K562 (cell line): Measurements from ENCODE around the gene NRP2. TPM values are rescaled to one million over a fixed set of nuclear protein-coding genes. Genes with fewer than 3 reads are reported as not detected.

Experiments
- ATAC-seq: fragments of 200-7000 bp; cut with Tn5 transposase; 3 replicates; pipeline ENCODE4 v1.9.1; 2020; ENCODE audit warnings: moderate library complexity
- BruUV-seq: library from RNA; stranded (reverse); fragments of 400-500 nt; replicated peaks from 2 replicates; lab custom pipeline; 2021; lab: Mats Ljungman, UMichigan
- CTCF ChIA-PET: fragments of 300-600 bp; formaldehyde crosslinking; extraction: SDS; loops from one replicate; lab custom pipeline; 2021; ENCODE audit warnings: low intra/inter-chr PET ratio; lab: Yijun Ruan, JAX
- POLR2A ChIA-PET: fragments of 300-600, 350-650 bp; sonication (Branson Sonifier 250); formaldehyde crosslinking; extraction: SDS; loops from one replicate; lab custom pipeline; 2021; ENCODE audit warnings: antibody characterized with exemption, inconsistent platforms; lab: Yijun Ruan, JAX
- DNase-seq, 4 experiments: peaks; one replicate each; pipeline versions ENCODE4 v3.0.0 to v3.0.0-alpha.2; 2011 to 2018; ENCODE audit warnings: low spot score in 3 of 4, mixed read lengths in 3 of 4; ENCODE audit errors: extremely low read depth in 1 of 4
- FAIRE-seq: peaks from 2 replicates; lab custom pipeline; 2011; peaks lifted over from hg19 to GRCh38; lab: Jason Lieb, UNC
- H2AFZ ChIP-seq: 2 replicates; pipeline ENCODE4 v1.6.0; 2011; ENCODE audit warnings: low read depth, low read length, control low read depth, inconsistent platforms
- H3K27ac ChIP-seq: fragments of 200-600 bp; 3 replicates; pipeline ENCODE4 v1.8.0; 2011; ENCODE audit warnings: low read depth, mild to moderate bottlenecking, control low read depth, inconsistent platforms, low read length, moderate library complexity, mixed read lengths; ENCODE audit errors: extremely low read depth
- H3K27me3 ChIP-seq, 2 experiments: fragments of 300-600 bp in 1 of 2; 2 replicates in 1 of 2; 3 replicates in 1 of 2; pipeline versions ENCODE4 v1.6.0 to v1.8.0; 2011; ENCODE audit warnings: inconsistent platforms in 2 of 2, low read length in 2 of 2, mild to moderate bottlenecking in 1 of 2, mixed read lengths in 1 of 2, moderate library complexity in 1 of 2; ENCODE audit not compliant: control insufficient read depth in 2 of 2, insufficient read depth in 2 of 2
- H3K36me3 ChIP-seq: fragments of 300-600 bp; 3 replicates; pipeline ENCODE4 v1.8.0; 2011; ENCODE audit warnings: mild to moderate bottlenecking, low read length, inconsistent platforms; ENCODE audit not compliant: control insufficient read depth, insufficient read depth
- H3K4me1 ChIP-seq, 2 experiments: fragments of 200-600 bp in 1 of 2; replicated peaks in 1 of 2; 2 replicates in 1 of 2; 3 replicates in 1 of 2; pipeline versions ENCODE4 v1.5.1 to v1.8.0; 2011; ENCODE audit warnings: inconsistent platforms in 2 of 2, low read length in 2 of 2, mild to moderate bottlenecking in 1 of 2, mixed read lengths in 1 of 2, moderate library complexity in 1 of 2; ENCODE audit not compliant: control insufficient read depth in 2 of 2, insufficient read depth in 2 of 2
- H3K4me2 ChIP-seq: 2 replicates; pipeline ENCODE4 v1.6.1; 2011; ENCODE audit warnings: low read length, control low read depth, inconsistent platforms, mixed read lengths; ENCODE audit not compliant: insufficient read depth
- H3K4me3 ChIP-seq: fragments of 200-600 bp; sonication (generic), shearing (Covaris generic); 2 replicates; pipeline ENCODE4 v1.5.1; 2016; ENCODE audit warnings: control low read depth, inconsistent platforms
- H3K79me2 ChIP-seq: fragments of 200-600 bp; 3 replicates; pipeline ENCODE4 v1.8.0; 2011; ENCODE audit warnings: low read length, inconsistent platforms; ENCODE audit not compliant: control insufficient read depth, insufficient read depth
- H3K9ac ChIP-seq, 2 experiments: 2 replicates each; pipeline versions ENCODE4 v1.6.0 to v1.6.1; 2011; ENCODE audit warnings: low read depth in 2 of 2, low read length in 2 of 2, control low read depth in 1 of 2, inconsistent platforms in 1 of 2, mild to moderate bottlenecking in 1 of 2, mixed read lengths in 1 of 2; ENCODE audit not compliant: insufficient read depth in 1 of 2
- H3K9me1 ChIP-seq: one replicate; pipeline ENCODE4 v1.6.0; 2011; ENCODE audit warnings: inconsistent platforms, mild to moderate bottlenecking, low read length, moderate library complexity; ENCODE audit not compliant: control insufficient read depth, insufficient read depth
- H3K9me3 ChIP-seq: replicated peaks from 2 replicates; pipeline ENCODE4 v1.5.1; 2011; ENCODE audit warnings: low read depth, low read length, inconsistent platforms; ENCODE audit not compliant: control insufficient read depth, insufficient read depth
- H4K20me1 ChIP-seq: replicated peaks from 2 replicates; pipeline ENCODE4 v1.6.1; 2011; ENCODE audit warnings: low read length, inconsistent platforms, mixed read lengths; ENCODE audit not compliant: control insufficient read depth, insufficient read depth
- ATF1 ChIP-seq, 2 experiments: fragments of 450-650 bp in 1 of 2; IDR thresholded peaks; 2 replicates each; pipeline ENCODE4 v1.6.1; 2016; ENCODE audit warnings: missing compliant biosample characterization in 1 of 2, missing genetic modification characterization in 1 of 2
- CBX5 ChIP-seq: IDR thresholded peaks from 2 replicates; pipeline ENCODE4 v1.6.1; 2014; ENCODE audit warnings: low read depth, borderline replicate concordance
- DNMT1 ChIP-seq: fragments of 450-650 bp; IDR thresholded peaks from 2 replicates; pipeline ENCODE4 v1.6.1; 2016; ENCODE audit warnings: antibody characterized with exemption, mild to moderate bottlenecking
- HDAC6 ChIP-seq: IDR thresholded peaks from 2 replicates; pipeline ENCODE4 v1.6.1; 2012; ENCODE audit warnings: low read depth, mild to moderate bottlenecking, control low read depth, inconsistent platforms, low read length, moderate library complexity
- HMGN3 ChIP-seq: IDR thresholded peaks from 2 replicates; pipeline ENCODE4 v1.6.1; 2011; ENCODE audit warnings: borderline replicate concordance, low read depth, mild to moderate bottlenecking, mixed read lengths, low read length; ENCODE audit not compliant: insufficient read length; ENCODE audit errors: extremely low read depth
- KAT8 ChIP-seq: fragments of 450-650 bp; IDR thresholded peaks from 2 replicates; pipeline ENCODE4 v1.6.1; 2016; ENCODE audit warnings: low read depth, mild to moderate bottlenecking
- KDM5B ChIP-seq: fragments of 200-600 bp; sonication (generic); IDR thresholded peaks from 2 replicates; pipeline ENCODE4 v1.6.1; 2012; ENCODE audit warnings: low read depth, mild to moderate bottlenecking, moderate library complexity, low read length, control low read depth, inconsistent platforms; ENCODE audit not compliant: insufficient replicate concordance
- MCM7 ChIP-seq, 2 experiments: fragments of 450-650 bp; IDR thresholded peaks; 2 replicates each; pipeline ENCODE4 v1.6.1; 2016 to 2018
- PURB ChIP-seq: sonication (generic); formaldehyde crosslinking; IDR thresholded peaks from 2 replicates; pipeline ENCODE4 v1.9.0; 2021; ENCODE audit warnings: low read depth, mild to moderate bottlenecking, missing genetic modification reagents
- RBBP5 ChIP-seq: fragments of 200-600 bp; sonication (generic); IDR thresholded peaks from 2 replicates; pipeline ENCODE4 v1.6.1; 2012; ENCODE audit warnings: borderline replicate concordance, mild to moderate bottlenecking, low read length, control low read depth, inconsistent platforms; ENCODE audit not compliant: insufficient read depth, poor library complexity, severe bottlenecking
- RUNX1 ChIP-seq: sonication (generic); IDR thresholded peaks from 2 replicates; pipeline ENCODE4 v1.6.1; 2016; ENCODE audit warnings: antibody characterized with exemption, low read depth
- SP1 ChIP-seq: sonication (generic); formaldehyde crosslinking; IDR thresholded peaks from 2 replicates; pipeline ENCODE4 v1.8.1; 2022; ENCODE audit warnings: mild to moderate bottlenecking, missing genetic modification reagents
- SREBF2 ChIP-seq: sonication (generic); formaldehyde crosslinking; IDR thresholded peaks from 2 replicates; pipeline ENCODE4 v1.4.0; 2020; ENCODE audit warnings: mild to moderate bottlenecking, missing genetic modification reagents
- ZFP36 ChIP-seq: fragments of 150-350 bp; IDR thresholded peaks from 2 replicates; pipeline ENCODE4 v1.6.1; 2018; ENCODE audit warnings: low read length, low read depth; ENCODE audit not compliant: partially characterized antibody
- ZNF197 ChIP-seq: fragments of 200-800 bp; sonication (Bioruptor generic); IDR thresholded peaks from 2 replicates; pipeline ENCODE4 v1.6.1; 2016; ENCODE audit warnings: low read depth, missing genetic modification characterization, missing compliant biosample characterization
- ZNF212 ChIP-seq: fragments of 450-650 bp; formaldehyde crosslinking; IDR thresholded peaks from 2 replicates; pipeline ENCODE4 v1.4.0; 2020; ENCODE audit warnings: mild to moderate bottlenecking
- ZNF507 ChIP-seq: conservative IDR thresholded peaks from 2 replicates; pipeline ENCODE4 v1.6.1; 2017; ENCODE audit warnings: missing genetic modification characterization, missing compliant biosample characterization
- WGBS: fragments of 100-300 bp; shearing (Covaris generic); methylation state at CpG from one replicate; pipeline ENCODE4 v1.1.6; 2016; ENCODE audit warnings: low coverage, mixed read lengths; ENCODE audit not compliant: insufficient coverage; ENCODE audit errors: missing lambda C conversion rate; 5-methylcytosine and 5-hydroxymethylcytosine counted together
- in situ Hi-C: fragments of 300-500 bp; cut with MboI; formaldehyde crosslinking; loops from 4 replicates; pipeline ENCODE4 v1.15.0; 2018; ENCODE audit warnings: inconsistent platforms, mixed read lengths
- intact Hi-C: fragments of 100-400 bp; cut with micrococcal nuclease; formaldehyde crosslinking; loops from 2 replicates; pipeline ENCODE4 v1.14.2; 2022
- polyA plus RNA-seq, 8 experiments: library from polyadenylated mRNA; depleted of rRNA in 4 of 8; stranded (reverse) in 5 of 8; unstranded in 3 of 8; fragments of >200 nt; fragmentation: Nextera tagmentation in 2 of 8; fragmentation: Illumina TruSeq in 1 of 8; extraction: Ambion mirVana in 2 of 8; extraction: Trizol in 1 of 8; gene quantifications; 2 replicates each; pipeline versions ENCODE4 v1.2.1 to v1.2.3, GENCODE V29; 2011 to 2014; ENCODE audit warnings: inconsistent platforms in 1 of 8, missing spikeins in 1 of 8
- total RNA-seq, 7 experiments: library from RNA; depleted of rRNA in 6 of 7; stranded (reverse); fragments of >200 nt in 6 of 7; fragmentation: Illumina TruSeq in 2 of 7; extraction: Trizol in 2 of 7; gene quantifications; 2 replicates each; pipeline versions ENCODE4 v1.2.1 to v1.2.3, GENCODE V29; 2011 to 2021; ENCODE audit warnings: low replicate concordance in 1 of 7
- TF ChIP-seq, protein P1 (sequence below), 2 experiments: fragments of 450-650 bp in 1 of 2; sonication (generic) in 1 of 2; formaldehyde crosslinking in 1 of 2; IDR thresholded peaks in 1 of 2; conservative IDR thresholded peaks in 1 of 2; 2 replicates each; pipeline versions ENCODE4 v1.6.1 to v1.8.1; 2016 to 2023; ENCODE audit warnings: mild to moderate bottlenecking in 2 of 2, moderate library complexity in 2 of 2, inconsistent platforms in 1 of 2, missing genetic modification reagents in 1 of 2
- TF ChIP-seq, protein P2 (sequence below): fragments of 450-650 bp; conservative IDR thresholded peaks from 2 replicates; pipeline ENCODE4 v1.6.1; 2016; ENCODE audit warnings: missing genetic modification characterization, low read depth, mild to moderate bottlenecking, missing compliant biosample characterization, moderate library complexity
- TF ChIP-seq, protein P3 (sequence below): fragments of 250-450 bp; sonication (Bioruptor Pico); IDR thresholded peaks from 2 replicates; pipeline ENCODE4 v1.8.0; 2021; ENCODE audit warnings: moderate library complexity, mild to moderate bottlenecking, inconsistent platforms

Gene NRP2
- total and polyA plus RNA-seq, 9 of the 15 experiments (the other 6 are each of a cell fraction or from before 2014, with no cell fraction given), result 0.05 to 0.31 (median 0.15) TPM; not detected in 5

DNA sequence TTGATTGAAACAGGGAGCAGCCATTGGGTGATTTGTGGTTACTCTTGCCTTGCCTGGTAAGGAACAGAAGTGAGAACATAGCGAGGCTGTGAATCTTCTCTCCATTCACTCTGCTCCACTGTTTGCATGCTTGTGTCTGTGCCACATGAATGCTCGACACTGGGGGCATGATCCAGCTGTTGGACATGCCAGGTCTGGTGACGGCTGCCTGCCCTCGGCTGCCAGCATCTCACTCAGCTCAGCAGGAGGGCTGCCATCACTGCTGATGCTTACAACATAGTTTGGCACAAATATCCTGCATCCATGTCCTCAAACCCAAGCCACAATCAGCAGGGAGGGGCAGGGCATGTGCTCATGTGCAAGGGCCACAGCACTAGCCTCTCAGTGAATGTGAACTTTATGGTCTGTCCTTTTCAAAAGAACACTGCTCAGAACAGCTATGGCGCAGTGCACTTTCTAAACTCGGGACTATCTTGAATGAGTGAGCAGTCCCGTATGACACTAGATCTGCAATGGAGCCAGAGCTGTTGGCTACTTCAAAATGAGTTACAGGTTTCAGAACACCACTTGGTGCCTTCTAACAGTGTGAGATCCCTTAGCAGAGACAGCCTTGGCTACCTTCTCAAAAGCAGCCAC is 126.3 kb downstream of the NRP2 start (continued):
- TF ChIP-seq HDAC6 (no peak), DNMT1 (no peak), ZNF507 (tag) (no peak)
- TF ChIP-seq, protein P1, sequence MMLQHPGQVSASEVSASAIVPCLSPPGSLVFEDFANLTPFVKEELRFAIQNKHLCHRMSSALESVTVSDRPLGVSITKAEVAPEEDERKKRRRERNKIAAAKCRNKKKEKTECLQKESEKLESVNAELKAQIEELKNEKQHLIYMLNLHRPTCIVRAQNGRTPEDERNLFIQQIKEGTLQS (IDR thresholded peaks at IDR 0.05), result no peak
- TF ChIP-seq, protein P1 (CRISPR knock-in tag; conservative IDR thresholded peaks at IDR 0.05), result no peak

DNA sequence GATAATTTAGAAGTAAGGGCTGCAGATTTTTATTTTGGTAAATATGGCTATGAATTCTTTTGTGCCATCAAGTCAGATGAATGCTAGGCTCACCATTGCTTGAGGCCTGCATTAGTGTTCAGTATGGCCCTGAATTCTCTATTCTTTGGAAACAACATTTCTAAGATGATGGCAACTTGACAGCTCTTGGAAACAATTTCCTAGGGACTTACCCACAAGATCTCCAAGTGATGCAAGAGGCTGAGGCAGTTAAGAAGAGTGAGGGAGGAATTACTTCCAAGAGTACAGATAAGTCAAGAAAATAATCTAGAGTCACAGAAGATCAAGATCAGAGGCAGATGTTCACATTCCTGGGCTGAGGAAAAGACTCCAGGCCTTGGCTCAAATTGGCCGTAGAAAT is 129.1 kb downstream of the NRP2 start:
- Histone ChIP-seq H3K27me3 (peaks cover 0 to 10% of the 10 kb centered on the region in 2 experiments; a peak in 2 of 5 replicates), H3K4me3 (no peak overlapping the region), H2AFZ (no peak overlapping the region), H3K79me2 (no peaks in the 10 kb centered on the region), H3K4me2 (no peak overlapping the region), H3K9ac (no peak overlapping the region), H3K27ac (no peak overlapping the region), H3K4me1 (no peaks in the 10 kb centered on the region), H4K20me1 (no peaks in the 10 kb centered on the region), H3K9me3 (no peaks in the 10 kb centered on the region), H3K36me3 (no peaks in the 10 kb centered on the region), H3K9me1 (no peaks in the 10 kb centered on the region)
- WGBS, result 0% methylated on average over 1 of the region's 1 CpG
- in situ Hi-C loops (no loop called here), intact Hi-C loops (no loop called here)
- ChIA-PET POLR2A (no interaction called here), CTCF (no interaction called here)
- FAIRE-seq, result no peak
- BruUV-seq, result no TSS peak
- ATAC-seq, result no peak
- DNase-seq, result no peak
- no peak for TF ChIP-seq HMGN3
- no peak for TF ChIP-seq RBBP5
- TF ChIP-seq, protein P2, sequence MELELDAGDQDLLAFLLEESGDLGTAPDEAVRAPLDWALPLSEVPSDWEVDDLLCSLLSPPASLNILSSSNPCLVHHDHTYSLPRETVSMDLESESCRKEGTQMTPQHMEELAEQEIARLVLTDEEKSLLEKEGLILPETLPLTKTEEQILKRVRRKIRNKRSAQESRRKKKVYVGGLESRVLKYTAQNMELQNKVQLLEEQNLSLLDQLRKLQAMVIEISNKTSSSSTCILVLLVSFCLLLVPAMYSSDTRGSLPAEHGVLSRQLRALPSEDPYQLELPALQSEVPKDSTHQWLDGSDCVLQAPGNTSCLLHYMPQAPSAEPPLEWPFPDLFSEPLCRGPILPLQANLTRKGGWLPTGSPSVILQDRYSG (tag), result no peak
- TF ChIP-seq CBX5, result no peak
- TF ChIP-seq MCM7 (IDR thresholded peaks at IDR 0.05), result no peak
- TF ChIP-seq ZNF197 (CRISPR knock-in tag), result no peak
- TF ChIP-seq KAT8, result no peak
- no peak for TF ChIP-seq SP1
- no peak for TF ChIP-seq RUNX1
- TF ChIP-seq ATF1 (CRISPR knock-in tag; IDR thresholded peaks at IDR 0.05), result no peak
- TF ChIP-seq ATF1 (tag; IDR thresholded peaks at IDR 0.05), result no peak
- no peak for TF ChIP-seq PURB (CRISPR knock-in tag)
- TF ChIP-seq, protein P3, sequence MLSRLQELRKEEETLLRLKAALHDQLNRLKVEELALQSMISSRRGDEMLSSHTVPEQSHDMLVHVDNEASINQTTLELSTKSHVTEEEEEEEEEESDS (CRISPR knock-in tag), result no peak
- no peak for TF ChIP-seq ZNF212
- TF ChIP-seq ZFP36, result no peak
- no peak for TF ChIP-seq KDM5B
- no peak for TF ChIP-seq SREBF2 (CRISPR knock-in tag)
